ENCODE results near the gene KLRF2. TPM values are rescaled to one million over a fixed set of nuclear protein-coding genes. Genes with fewer than 3 reads are reported as not detected.

KLRF2 gene
- total RNA-seq, 1 experiment from 2014 or later = not detected

GRCh38 chr12:9880532-9881078 lies 684 bp upstream of the KLRF2 start:
- POLR2A ChIA-PET = no interaction called here
- H3K4me1 Mint-ChIP-seq (ENCODE audit: low read depth, unreplicated experiment) = no peaks in the 10 kb centered on the region
- H3K4me3 Mint-ChIP-seq (ENCODE audit: unreplicated experiment) = no peak overlapping the region
- no peak for DNase-seq
- Histone ChIP-seq H3K4me3 (ENCODE audit: low read depth, low read length) (no peak overlapping the region), H3K4me1 (no peaks in the 10 kb centered on the region), H3K27me3 (replicated peaks; ENCODE audit: control insufficient read depth, insufficient read depth, low read length) (no peaks in the 10 kb centered on the region), H3K9me3 (no peaks in the 10 kb centered on the region), H3K36me3 (ENCODE audit: control insufficient read depth, insufficient read depth, low read length) (no peaks in the 10 kb centered on the region)
- H3K27me3 Mint-ChIP-seq (ENCODE audit: insufficient read depth, unreplicated experiment) = peaks cover 14% of the 10 kb centered on the region
- CTCF ChIA-PET = no interaction called here
- intact Hi-C loops (cut with micrococcal nuclease; ENCODE audit: unreplicated experiment) = no loop called here
- peaks cover 2% of the 10 kb centered on the region for H3K9me3 Mint-ChIP-seq (ENCODE audit: unreplicated experiment)
- no TSS peak for BruUV-seq (replicated peaks)
- H3K27ac Mint-ChIP-seq (ENCODE audit: unreplicated experiment) = no peak overlapping the region
- TF ChIP-seq, protein P1, sequence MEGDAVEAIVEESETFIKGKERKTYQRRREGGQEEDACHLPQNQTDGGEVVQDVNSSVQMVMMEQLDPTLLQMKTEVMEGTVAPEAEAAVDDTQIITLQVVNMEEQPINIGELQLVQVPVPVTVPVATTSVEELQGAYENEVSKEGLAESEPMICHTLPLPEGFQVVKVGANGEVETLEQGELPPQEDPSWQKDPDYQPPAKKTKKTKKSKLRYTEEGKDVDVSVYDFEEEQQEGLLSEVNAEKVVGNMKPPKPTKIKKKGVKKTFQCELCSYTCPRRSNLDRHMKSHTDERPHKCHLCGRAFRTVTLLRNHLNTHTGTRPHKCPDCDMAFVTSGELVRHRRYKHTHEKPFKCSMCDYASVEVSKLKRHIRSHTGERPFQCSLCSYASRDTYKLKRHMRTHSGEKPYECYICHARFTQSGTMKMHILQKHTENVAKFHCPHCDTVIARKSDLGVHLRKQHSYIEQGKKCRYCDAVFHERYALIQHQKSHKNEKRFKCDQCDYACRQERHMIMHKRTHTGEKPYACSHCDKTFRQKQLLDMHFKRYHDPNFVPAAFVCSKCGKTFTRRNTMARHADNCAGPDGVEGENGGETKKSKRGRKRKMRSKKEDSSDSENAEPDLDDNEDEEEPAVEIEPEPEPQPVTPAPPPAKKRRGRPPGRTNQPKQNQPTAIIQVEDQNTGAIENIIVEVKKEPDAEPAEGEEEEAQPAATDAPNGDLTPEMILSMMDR (IDR thresholded peaks at IDR 0.05; ENCODE audit: insufficient read depth in 1 of 2, low read depth in 1 of 2, low read length in 1 of 2, severe bottlenecking in 1 of 2, unreplicated experiment in 1 of 2) = no peak
- no peaks in the 10 kb centered on the region for H3K36me3 Mint-ChIP-seq (ENCODE audit: insufficient read depth, unreplicated experiment)

GRCh38 chr12:9881988-9882387 lies 699 bp downstream of the KLRF2 start:
- intact Hi-C loops (cut with micrococcal nuclease; ENCODE audit: unreplicated experiment) = no loop called here
- Histone ChIP-seq H3K9me3 (no peaks in the 10 kb centered on the region), H3K4me3 (ENCODE audit: low read depth, low read length) (no peak overlapping the region), H3K36me3 (ENCODE audit: control insufficient read depth, insufficient read depth, low read length) (no peaks in the 10 kb centered on the region), H3K27me3 (replicated peaks; ENCODE audit: control insufficient read depth, insufficient read depth, low read length) (no peaks in the 10 kb centered on the region), H3K4me1 (no peaks in the 10 kb centered on the region)
- H3K4me1 Mint-ChIP-seq (ENCODE audit: low read depth, unreplicated experiment) = no peaks in the 10 kb centered on the region
- no peak overlapping the region for H3K27ac Mint-ChIP-seq (ENCODE audit: unreplicated experiment)
- POLR2A ChIA-PET = no interaction called here
- H3K27me3 Mint-ChIP-seq (ENCODE audit: insufficient read depth, unreplicated experiment) = peaks cover 18% of the 10 kb centered on the region
- TF ChIP-seq, protein P1 (IDR thresholded peaks at IDR 0.05; ENCODE audit: insufficient read depth in 1 of 2, low read depth in 1 of 2, low read length in 1 of 2, severe bottlenecking in 1 of 2, unreplicated experiment in 1 of 2) = no peak
- no peak overlapping the region for H3K4me3 Mint-ChIP-seq (ENCODE audit: unreplicated experiment)
- no peak for DNase-seq
- no TSS peak for BruUV-seq (replicated peaks)
- CTCF ChIA-PET = no interaction called here
- no peaks in the 10 kb centered on the region for H3K9me3 Mint-ChIP-seq (ENCODE audit: unreplicated experiment)
- H3K36me3 Mint-ChIP-seq (ENCODE audit: insufficient read depth, unreplicated experiment) = no peaks in the 10 kb centered on the region

DNA sequence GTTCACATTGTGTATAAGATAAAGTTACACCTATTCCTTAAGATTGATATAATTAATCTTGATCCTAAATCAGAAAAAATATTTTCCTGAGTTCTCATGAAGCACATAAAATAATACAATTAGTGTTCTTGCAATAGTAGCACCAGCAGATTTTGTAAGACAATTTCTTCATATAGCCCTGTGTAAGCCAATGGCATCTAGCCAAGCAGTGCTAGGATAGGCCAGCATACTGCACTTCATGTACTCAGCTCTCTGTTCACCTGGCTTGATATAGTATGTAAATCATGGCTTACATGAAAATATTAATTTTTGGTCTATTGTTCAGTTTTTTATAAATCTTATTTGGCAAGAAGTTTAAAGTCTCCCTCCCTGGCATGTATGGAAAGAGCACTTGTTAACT lies 1.9 kb downstream of the KLRF2 start:
- H3K36me3 ChIP-seq (ENCODE audit: control insufficient read depth, insufficient read depth, low read length) = no peaks in the 10 kb centered on the region
- Mint-ChIP-seq H3K36me3 (ENCODE audit: insufficient read depth, unreplicated experiment) (no peaks in the 10 kb centered on the region), H3K9me3 (ENCODE audit: unreplicated experiment) (no peaks in the 10 kb centered on the region), H3K27me3 (ENCODE audit: insufficient read depth, unreplicated experiment) (peaks cover 16% of the 10 kb centered on the region), H3K27ac (ENCODE audit: unreplicated experiment) (no peak overlapping the region), H3K4me3 (ENCODE audit: unreplicated experiment) (no peak overlapping the region), H3K4me1 (ENCODE audit: low read depth, unreplicated experiment) (no peaks in the 10 kb centered on the region)
- intact Hi-C loops (cut with micrococcal nuclease; ENCODE audit: unreplicated experiment) = no loop called here
- POLR2A ChIA-PET = no interaction called here
- no peak for DNase-seq
- H3K4me3 ChIP-seq (ENCODE audit: low read depth, low read length) = no peak overlapping the region
- CTCF ChIA-PET = no interaction called here
- no peaks in the 10 kb centered on the region for H3K4me1 ChIP-seq
- BruUV-seq (replicated peaks) = no TSS peak
- TF ChIP-seq, protein P1 (IDR thresholded peaks at IDR 0.05; ENCODE audit: insufficient read depth in 1 of 2, low read depth in 1 of 2, low read length in 1 of 2, severe bottlenecking in 1 of 2, unreplicated experiment in 1 of 2) = no peak
- no peaks in the 10 kb centered on the region for H3K27me3 ChIP-seq (replicated peaks; ENCODE audit: control insufficient read depth, insufficient read depth, low read length)
- H3K9me3 ChIP-seq = no peaks in the 10 kb centered on the region

All from Caco-2 (cell line).